Stimulated activated CD4-positive, alpha-beta T cell treated with anti-CD3 and anti-CD28 coated beads, TNF-alpha, amount 100 ng/mL, for 1 hour (primary cell): Measurements from ENCODE around the gene SH3BP5.
A peak's percentile ranks its signal among the peaks of the same experiment; 100 is the strongest.

Source experiments
- DNase-seq, 3 donors: peaks; one replicate each; pipeline ENCODE4 v3.0.0-alpha.2; 2020; ENCODE audit warnings: low read depth in 3 of 3, low spot score in 1 of 3

The SH3BP5 gene

GRCh38 chr3:15300323-15301078 lies 31.9 kb downstream of the SH3BP5 start:
- no peak for DNase-seq

- no peak for DNase-seq
These were observed 33.4 kb downstream of the SH3BP5 start for GRCh38 chr3:15299036-15299435.

- DNase-seq = no peak
These were observed 33.9 kb downstream of the SH3BP5 start for GRCh38 chr3:15298504-15298903.

- no peak for DNase-seq
These were observed 34.6 kb downstream of the SH3BP5 start for GRCh38 chr3:15297608-15298350.

GRCh38 chr3:15295506-15295905 lies 36.9 kb downstream of the SH3BP5 start:
- no peak for DNase-seq

- no peak for DNase-seq
These were observed 37.5 kb downstream of the SH3BP5 start for GRCh38 chr3:15294929-15295328.

GRCh38 chr3:15292765-15293522 lies 39.4 kb downstream of the SH3BP5 start:
- no peak for DNase-seq

GRCh38 chr3:15291589-15292541 lies 40.5 kb downstream of the SH3BP5 start:
- peak in 1 of 3 donors; percentile 31 for DNase-seq

GRCh38 chr3:15290736-15291135 lies 41.6 kb downstream of the SH3BP5 start:
- no peak for DNase-seq

- no peak for DNase-seq
These were observed 42.7 kb downstream of the SH3BP5 start for GRCh38 chr3:15289661-15290060.

- DNase-seq = no peak
These were observed 43.9 kb downstream of the SH3BP5 start for GRCh38 chr3:15288331-15289035.

- no peak for DNase-seq
These were observed 44.6 kb downstream of the SH3BP5 start for GRCh38 chr3:15287565-15288330.

GRCh38 chr3:15286022-15286421 lies 46.4 kb downstream of the SH3BP5 start:
- no peak for DNase-seq

- no peak for DNase-seq
These were observed 48.1 kb downstream of the SH3BP5 start for GRCh38 chr3:15284121-15284889.

- no peak for DNase-seq
These were observed 48.7 kb downstream of the SH3BP5 start for GRCh38 chr3:15283702-15284101.

GRCh38 chr3:15281817-15282216 lies 50.6 kb downstream of the SH3BP5 start:
- DNase-seq = no peak

- DNase-seq = no peak
These were observed 51.4 kb downstream of the SH3BP5 start for GRCh38 chr3:15280853-15281532.
